DND-41 (cell line): ENCODE data around the gene HOXA3.

ENCODE experiments used
- ATAC-seq: fragments of 200-7000 bp; cut with Tn5 transposase; 3 replicates; pipeline ENCODE4 v1.9.1; 2021; ENCODE audit warnings: low read depth; ENCODE audit not compliant: insufficient read depth
- DNase-seq: peaks from one replicate; pipeline ENCODE4 v3.0.0-alpha.2; 2020
- H2AFZ ChIP-seq: 2 replicates; pipeline ENCODE4 v1.6.0; 2012; ENCODE audit warnings: low read depth, low read length
- H3K27ac ChIP-seq: 2 replicates; pipeline ENCODE4 v1.5.1; 2012; ENCODE audit warnings: low read length, inconsistent platforms
- H3K27me3 ChIP-seq: fragments of 200-600 bp; sonication (generic); 2 replicates; pipeline ENCODE4 v1.6.0; 2012; ENCODE audit warnings: low read length, mild to moderate bottlenecking, inconsistent platforms; ENCODE audit not compliant: insufficient read depth, poor library complexity
- H3K36me3 ChIP-seq: 2 replicates; pipeline ENCODE4 v1.5.1; 2012; ENCODE audit warnings: low read length, inconsistent platforms; ENCODE audit not compliant: insufficient read depth
- H3K4me1 ChIP-seq: 2 replicates; pipeline ENCODE4 v1.5.1; 2012; ENCODE audit warnings: mild to moderate bottlenecking, low read length; ENCODE audit not compliant: insufficient read depth
- H3K4me2 ChIP-seq: 2 replicates; pipeline ENCODE4 v1.6.0; 2012; ENCODE audit warnings: mild to moderate bottlenecking, moderate library complexity, low read length, inconsistent platforms; ENCODE audit not compliant: insufficient read depth
- H3K4me3 ChIP-seq, 2 experiments: fragments of 200-600 bp in 1 of 2; shearing (Covaris generic) in 1 of 2; 2 replicates each; pipeline ENCODE4 v1.5.1; 2012 to 2016; ENCODE audit warnings: inconsistent platforms in 2 of 2, low read length in 2 of 2, mild to moderate bottlenecking in 2 of 2, low read depth in 1 of 2, moderate library complexity in 1 of 2
- H3K79me2 ChIP-seq: 2 replicates; pipeline ENCODE4 v1.6.0; 2012; ENCODE audit warnings: low read length, inconsistent platforms; ENCODE audit not compliant: insufficient read depth
- H3K9ac ChIP-seq: 2 replicates; pipeline ENCODE4 v1.6.0; 2012; ENCODE audit warnings: low read depth, mild to moderate bottlenecking, inconsistent platforms, low read length, moderate library complexity
- H3K9me3 ChIP-seq: 2 replicates; pipeline ENCODE4 v1.5.1; 2012; ENCODE audit warnings: low read length, moderate library complexity, mild to moderate bottlenecking, inconsistent platforms; ENCODE audit not compliant: insufficient read depth, severe bottlenecking
- H4K20me1 ChIP-seq: 2 replicates; pipeline ENCODE4 v1.6.0; 2012; ENCODE audit warnings: low read length; ENCODE audit not compliant: insufficient read depth
- CTCF ChIP-seq: IDR thresholded peaks from 2 replicates; pipeline ENCODE4 v1.5.1; 2012; ENCODE audit warnings: borderline replicate concordance, low read length, moderate library complexity, mild to moderate bottlenecking; ENCODE audit not compliant: poor library complexity, severe bottlenecking; ENCODE audit errors: extremely low read depth
- EZH2 ChIP-seq: IDR thresholded peaks from 3 replicates; pipeline ENCODE4 v1.6.1; 2012; ENCODE audit warnings: borderline replicate concordance, low read depth, mild to moderate bottlenecking, moderate library complexity, low read length, inconsistent platforms; ENCODE audit not compliant: severe bottlenecking

HOXA3 gene

GRCh38 chr7:27132214-27132613 is 20.2 kb downstream of the HOXA3 start:
- H3K9ac ChIP-seq: no peak overlapping the region
- H3K4me2 ChIP-seq: no peak overlapping the region
- peaks cover 5% of the 10 kb centered on the region for H3K27me3 ChIP-seq
- DNase-seq: no peak
- H3K4me1 ChIP-seq: no peaks in the 10 kb centered on the region
- H3K27ac ChIP-seq: no peak overlapping the region
- H4K20me1 ChIP-seq: no peaks in the 10 kb centered on the region
- H2AFZ ChIP-seq: no peak overlapping the region
- no peak overlapping the region for H3K4me3 ChIP-seq
- ATAC-seq: no peak
- no peaks in the 10 kb centered on the region for H3K36me3 ChIP-seq
- H3K79me2 ChIP-seq: no peaks in the 10 kb centered on the region
- TF ChIP-seq CTCF (no peak), EZH2 (no peak)
- H3K9me3 ChIP-seq: no peaks in the 10 kb centered on the region

- Histone ChIP-seq H2AFZ (no peak overlapping the region), H3K4me3 (no peak overlapping the region), H3K4me1 (no peaks in the 10 kb centered on the region), H3K79me2 (no peaks in the 10 kb centered on the region), H3K27ac (no peak overlapping the region), H3K9ac (no peak overlapping the region), H4K20me1 (no peaks in the 10 kb centered on the region), H3K9me3 (no peaks in the 10 kb centered on the region), H3K4me2 (no peak overlapping the region), H3K36me3 (no peaks in the 10 kb centered on the region), H3K27me3 (no peaks in the 10 kb centered on the region)
- no peak for ATAC-seq
- no peak for TF ChIP-seq CTCF
- no peak for TF ChIP-seq EZH2
- DNase-seq: no peak
Observed at GRCh38 chr7:27131390-27131819, 21.0 kb downstream of the HOXA3 start.

GRCh38 chr7:27130540-27131389 is 21.6 kb downstream of the HOXA3 start, which contains the start of gene HOXA4:
Gene HOXA4 (minus strand): TSS chr7:27130757. CDS start chr7:27130733, 24 bp downstream.
- H3K27me3 ChIP-seq: no peaks in the 10 kb centered on the region
- no peak within 1 kb of the TSS for H2AFZ ChIP-seq
- no peak within 1 kb of the TSS for H3K4me3 ChIP-seq
- H3K9me3 ChIP-seq: no peaks in the 10 kb centered on the region
- H3K27ac ChIP-seq: no peak within 1 kb of the TSS
- H3K36me3 ChIP-seq: no peaks in the 10 kb centered on the region
- ATAC-seq (no peak), DNase-seq (no peak)
- no peak within 1 kb of the TSS for H3K9ac ChIP-seq
- no peaks in the 10 kb centered on the region for H4K20me1 ChIP-seq
- TF ChIP-seq CTCF: no peak
- no peaks in the 10 kb centered on the region for H3K79me2 ChIP-seq
- no peaks in the 10 kb centered on the region for H3K4me1 ChIP-seq
- no peak within 1 kb of the TSS for H3K4me2 ChIP-seq
